Measurements from ENCODE around the gene C2CD3.

C2CD3 gene, protein sequence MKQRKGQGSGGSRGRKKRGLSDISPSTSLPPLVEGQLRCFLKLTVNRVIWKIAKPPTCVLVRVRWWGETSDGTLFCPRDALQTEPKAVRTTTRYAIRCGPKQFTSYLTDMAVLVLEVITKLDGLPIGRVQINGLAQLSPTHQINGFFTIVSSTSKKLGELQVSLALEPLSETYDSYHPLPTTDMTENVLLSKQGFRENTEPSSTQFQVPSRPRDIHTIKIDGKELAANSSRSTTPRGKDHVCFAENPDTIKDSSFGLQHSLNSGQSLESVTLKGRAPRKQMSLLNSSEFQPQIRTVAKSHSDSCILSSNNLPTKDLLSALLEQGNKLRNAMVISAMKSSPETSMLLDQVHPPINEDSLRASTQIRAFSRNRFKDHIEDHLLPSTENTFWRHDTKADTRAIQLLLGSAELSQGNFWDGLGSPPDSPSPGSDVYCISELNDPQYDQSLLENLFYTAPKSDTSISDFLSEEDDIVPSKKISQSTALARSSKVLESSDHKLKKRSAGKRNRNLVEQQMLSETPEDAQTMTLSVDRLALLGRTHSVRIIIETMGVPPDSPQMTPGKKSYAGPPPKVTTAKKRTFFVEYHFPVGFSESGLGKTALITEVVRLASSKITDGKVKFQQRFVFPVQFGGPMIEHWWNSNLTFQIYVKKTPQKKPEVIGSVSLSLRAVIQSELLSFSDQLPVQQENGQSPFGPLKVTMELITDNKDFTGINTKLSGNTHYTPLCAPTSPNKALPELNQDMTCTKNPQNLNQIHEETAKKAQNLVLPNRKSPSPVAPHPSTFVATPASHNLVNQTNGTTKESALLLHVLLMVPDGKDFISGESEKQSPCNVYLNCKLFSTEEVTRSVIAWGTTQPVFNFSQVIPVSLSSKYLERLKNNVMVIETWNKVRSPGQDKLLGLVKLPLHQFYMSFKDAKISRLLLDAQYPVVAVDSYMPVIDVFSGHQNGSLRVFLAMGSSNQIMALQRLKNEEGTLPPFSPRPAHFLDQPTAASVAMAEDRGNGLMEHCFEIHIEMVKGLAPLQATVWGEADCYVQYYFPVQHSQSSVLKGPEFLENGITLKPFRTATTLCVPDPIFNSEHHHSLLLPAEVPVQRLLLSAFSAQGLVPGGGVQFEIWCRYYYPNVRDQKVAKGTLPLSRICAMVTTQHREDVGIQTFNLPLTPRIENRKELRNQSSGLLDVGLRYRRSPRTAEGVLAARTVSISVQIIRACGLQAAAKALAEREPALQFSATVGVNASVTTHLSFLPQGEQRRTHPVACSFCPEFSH (N-terminal part only)

DNA sequence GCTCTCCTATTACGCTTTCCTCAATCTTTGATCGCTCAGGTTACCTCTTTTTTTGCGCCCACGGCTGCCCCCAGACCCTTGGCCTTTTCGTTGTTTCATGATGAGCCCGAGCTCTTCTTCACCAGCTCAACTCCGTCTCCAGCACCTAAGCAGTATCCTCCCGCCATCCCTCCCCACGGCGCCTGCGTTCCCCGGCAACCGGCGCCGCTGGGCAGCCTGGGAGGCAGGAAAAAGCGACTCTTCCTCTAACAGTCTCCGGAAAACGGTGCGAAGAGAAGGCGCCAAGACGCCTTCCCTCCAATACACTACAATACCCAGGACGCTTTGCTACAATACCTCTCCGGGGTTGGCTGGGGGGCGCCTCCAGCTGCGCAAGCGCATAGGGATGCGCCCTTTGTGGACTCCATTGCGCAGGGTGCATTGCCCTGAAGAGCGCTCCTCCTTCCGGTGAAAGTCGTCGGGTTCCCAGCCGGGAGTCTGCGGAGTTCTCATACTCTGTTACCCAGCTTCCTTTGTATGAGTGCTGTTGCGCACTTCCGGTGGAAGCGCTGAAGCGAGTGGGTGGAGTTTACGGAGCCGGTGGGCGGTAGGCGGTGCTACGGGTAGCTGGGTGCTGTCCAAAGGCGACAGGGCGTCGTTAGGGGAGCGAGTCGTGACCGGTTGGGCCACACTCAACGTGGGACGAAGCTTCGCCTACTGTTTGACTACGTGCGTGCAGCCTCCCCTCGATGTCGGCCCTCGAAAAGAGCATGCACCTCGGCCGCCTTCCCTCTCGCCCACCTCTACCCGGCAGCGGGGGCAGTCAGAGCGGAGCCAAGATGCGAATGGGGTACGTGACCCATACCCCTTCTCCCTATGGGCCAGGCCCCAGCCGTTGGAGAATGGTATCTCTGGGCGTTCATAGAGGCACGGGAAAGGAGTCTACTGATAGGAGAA, at the start of gene C2CD3, which contains the start of gene PPME1:
TSS of gene C2CD3 (minus strand) at position 309 of the 936 bp plus-strand sequence. CDS start at position 99, 210 bp downstream.
TSS of gene PPME1 (plus strand) at position 596 of the 936 bp plus-strand sequence. CDS start at position 729, 133 bp downstream.
- peak; percentile 87 to 95 (median 93) for DNase-seq

DNA sequence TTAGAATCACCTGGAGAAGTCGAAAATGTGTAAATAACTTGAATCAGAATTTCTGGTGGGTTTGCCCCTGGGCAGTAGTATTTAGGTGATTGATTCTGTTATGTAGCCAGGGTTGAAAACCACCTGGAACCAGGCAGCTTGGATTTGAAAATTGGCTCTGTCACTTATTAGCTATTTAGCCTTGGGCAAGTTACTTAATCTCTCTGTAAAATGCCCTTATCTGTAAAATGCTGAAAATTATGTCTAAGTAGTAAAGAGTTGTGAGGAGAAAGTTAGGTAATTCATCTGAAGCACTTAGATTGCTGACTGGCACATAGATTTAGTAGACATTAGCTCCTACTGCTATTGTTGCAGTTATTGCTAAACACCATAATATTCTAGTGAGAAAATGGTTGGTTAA, 49.6 kb upstream of the C2CD3 start:
- no peak for DNase-seq

DNA sequence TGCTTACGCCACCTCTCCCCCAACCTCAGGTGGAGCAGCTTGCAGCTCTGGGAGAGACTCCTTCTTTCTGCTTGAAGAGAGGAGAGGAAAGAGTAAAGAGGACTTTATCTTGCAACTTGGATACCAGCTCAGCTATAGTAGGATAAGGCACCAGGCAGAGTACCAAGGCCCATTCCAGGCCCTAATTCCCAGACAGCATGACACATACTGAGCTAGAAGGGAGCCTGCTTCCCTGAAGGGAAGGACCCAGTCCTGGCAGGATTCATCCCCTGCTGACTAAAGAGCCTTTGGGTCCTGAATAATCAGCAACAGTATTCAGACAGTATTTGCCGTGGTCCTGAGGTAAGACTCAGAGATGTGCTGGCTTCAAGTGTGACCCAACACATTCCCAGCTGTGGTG, 41.7 kb upstream of the C2CD3 start:
- no peak for DNase-seq

DNA sequence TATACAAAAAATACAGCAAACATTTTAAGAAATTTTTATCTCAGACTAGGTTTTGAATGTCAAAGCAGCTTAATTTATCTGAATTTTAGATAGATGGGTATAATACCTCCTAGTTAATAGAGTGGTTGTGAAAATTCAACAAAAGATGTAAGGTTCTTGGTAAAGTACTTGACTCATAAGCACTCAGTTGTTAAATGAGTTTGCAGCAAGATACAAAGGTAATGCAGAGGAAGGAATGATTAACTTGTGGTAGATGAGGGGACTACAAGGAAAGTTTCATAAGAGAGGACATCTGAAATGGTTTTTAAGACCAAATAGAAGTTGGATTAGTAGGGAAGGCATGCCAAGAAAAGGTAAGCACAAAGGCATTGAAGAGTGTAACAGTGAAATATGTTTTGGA, 37.7 kb upstream of the C2CD3 start:
- no peak for DNase-seq

DNA sequence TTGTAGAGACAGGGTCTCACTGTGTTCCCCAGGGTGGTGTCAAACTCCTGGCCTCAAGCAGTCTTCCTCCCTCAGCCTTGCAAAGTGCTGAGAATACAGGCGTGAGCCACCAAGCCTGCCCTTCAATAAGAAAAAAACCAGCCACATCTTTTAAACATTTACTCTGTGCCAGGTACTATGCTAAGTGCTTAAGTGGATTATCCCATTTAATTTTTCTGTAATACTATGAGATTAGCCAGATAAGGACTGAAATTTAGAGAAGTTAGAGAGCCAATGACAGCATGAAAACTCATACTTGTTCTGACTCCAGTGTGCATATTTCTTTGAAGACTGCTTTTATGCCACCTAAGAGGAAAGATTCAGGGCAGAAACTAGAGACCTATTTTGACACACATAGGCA, 35.9 kb upstream of the C2CD3 start:
- no peak for DNase-seq

DNA sequence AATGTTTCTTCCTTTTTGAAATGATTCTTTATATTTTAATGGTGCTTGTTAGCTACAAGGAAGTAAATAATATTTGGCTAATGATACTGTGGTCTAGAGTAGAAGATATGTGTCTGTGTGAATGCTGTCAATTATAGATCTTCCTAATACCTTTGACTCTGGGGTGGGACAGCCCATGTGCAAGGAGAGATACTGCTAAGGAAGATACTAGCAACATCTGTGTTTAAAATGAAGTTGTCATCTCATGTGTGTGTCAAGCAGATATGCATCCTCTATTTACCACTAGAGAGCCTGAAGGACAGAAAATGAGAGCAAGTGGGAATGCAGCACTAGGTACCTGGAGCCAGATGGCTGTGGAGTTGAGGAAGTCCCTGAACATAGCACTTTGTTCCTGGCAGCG, 34.4 kb upstream of the C2CD3 start:
- no peak for DNase-seq

DNA sequence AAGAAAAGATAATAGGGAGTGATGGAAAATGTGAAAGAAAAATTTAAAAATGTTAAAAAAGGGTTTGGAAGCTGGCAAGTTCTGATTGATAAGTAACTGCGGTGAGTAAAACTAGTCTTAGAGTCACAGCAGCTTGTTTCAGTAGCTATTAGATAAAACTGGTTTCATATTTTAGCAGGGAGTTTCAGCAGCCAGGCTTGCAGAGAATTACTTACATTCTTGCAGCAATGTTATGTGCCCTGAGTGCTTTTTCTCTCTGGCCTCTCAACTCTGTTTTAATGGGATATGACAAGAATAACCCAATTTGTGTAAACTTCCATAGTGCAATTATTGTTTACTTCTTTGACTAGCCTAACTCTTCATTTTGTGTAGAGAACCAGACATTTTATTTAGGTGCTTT, 33.9 kb upstream of the C2CD3 start:
- DNase-seq = no peak

DNA sequence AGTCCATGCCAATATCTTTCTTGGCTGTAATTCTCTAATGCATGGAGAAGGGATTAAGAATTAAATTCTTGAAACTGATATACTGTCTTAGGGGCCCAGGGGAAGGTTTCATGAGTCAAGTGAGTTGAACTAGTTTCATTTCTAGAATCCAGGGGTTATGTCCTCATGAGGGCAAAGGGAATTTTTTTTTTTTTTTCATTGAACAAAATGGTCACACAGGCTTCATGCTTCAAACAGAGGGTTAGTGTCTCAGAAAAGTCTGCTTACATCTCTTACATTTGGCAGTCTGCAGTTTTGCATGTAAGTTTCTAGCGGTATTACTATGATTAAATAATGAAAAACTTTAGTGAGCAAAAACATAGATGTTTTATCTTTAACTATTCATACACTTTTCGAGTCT, 33.2 kb upstream of the C2CD3 start:
- no peak for DNase-seq

DNA sequence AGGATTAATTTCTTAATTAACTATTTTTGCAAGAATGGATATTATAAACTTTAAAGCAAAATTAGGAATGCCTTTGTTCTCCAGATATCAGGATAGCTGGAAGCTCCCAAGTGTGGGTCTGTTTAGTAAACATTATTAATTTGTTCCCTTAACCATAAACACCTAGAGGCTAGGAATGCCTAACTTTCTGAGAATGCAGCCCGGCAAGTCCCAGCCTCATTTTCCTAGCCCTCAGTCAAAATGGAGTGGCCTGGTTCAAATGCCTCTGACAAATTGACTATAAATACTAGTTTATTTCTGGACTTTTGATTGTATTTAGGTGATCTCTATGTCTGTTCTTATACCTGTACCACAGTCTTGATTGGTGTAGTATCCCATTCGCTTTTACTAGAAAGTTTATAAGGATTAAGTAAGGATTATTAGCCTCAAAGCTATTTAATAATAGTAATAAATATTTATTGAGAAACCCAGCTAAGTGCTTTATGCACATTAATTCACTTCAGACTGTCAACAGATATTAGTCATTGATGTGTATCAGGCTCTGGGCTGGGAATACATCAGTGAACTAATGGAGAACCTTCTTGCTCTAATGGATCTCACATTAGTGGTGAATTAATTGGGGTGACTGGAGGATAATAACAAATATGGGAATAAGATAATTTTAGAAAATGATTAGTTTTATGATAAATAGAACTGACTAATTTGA, 26.1 kb upstream of the C2CD3 start:
- no peak for DNase-seq

DNA sequence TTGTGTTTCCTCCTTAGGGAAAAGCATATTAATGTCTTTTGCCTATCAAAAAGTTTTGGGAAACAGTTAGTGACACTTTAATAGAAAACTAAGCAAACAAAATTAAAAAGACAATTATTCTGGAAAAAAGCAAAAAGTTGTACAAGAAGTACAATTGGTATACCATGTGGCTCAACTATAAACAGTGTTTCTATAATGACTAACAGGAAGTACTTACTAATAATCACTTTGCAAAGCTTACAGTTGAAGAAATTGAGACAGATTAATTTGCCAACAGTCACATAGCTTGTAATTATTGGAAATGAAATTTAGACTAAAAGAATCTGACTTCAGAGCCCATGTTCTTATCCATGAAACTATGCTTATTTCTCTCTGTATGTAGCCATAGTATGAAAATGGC, 25.0 kb upstream of the C2CD3 start:
- no peak for DNase-seq

DNA sequence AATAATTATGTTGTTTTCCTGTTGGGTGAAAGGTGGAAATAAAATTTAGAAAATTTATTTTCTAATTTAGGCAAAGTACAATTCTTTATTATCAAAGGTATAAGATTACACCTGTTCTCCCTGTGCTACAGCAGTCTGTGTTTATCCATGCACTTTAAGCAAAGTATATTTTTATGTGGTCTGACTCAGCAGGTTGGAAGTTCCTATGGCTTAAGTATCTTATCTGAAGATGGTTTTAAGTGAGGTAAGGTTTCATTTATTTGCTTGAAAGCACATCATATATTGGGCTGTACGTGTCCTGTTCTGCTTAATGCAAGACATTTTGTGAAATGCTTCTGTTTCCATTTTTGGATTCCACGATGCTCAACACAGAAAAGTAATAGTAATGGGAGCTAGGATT, 14.9 kb upstream of the C2CD3 start:
- no peak for DNase-seq

DNA sequence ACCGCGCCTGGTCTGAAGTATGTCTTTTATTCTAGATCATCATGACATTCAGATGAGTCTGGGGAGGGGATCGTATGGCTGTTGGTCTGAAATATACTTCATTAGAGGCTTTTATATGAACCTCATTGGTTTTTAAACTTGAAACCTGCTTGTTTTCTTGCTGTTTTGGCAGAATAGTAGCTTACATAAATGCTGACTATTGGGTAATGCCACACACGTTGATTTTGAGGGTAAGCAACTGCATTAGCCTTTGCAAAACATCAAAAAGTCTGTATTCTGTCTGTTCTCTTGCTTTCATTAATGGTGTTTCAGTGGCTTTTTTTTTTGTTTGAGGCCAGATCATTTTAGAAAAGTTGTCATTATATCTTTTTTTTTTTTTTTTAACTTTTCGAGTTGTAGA, 14.5 kb upstream of the C2CD3 start:
- no peak for DNase-seq

DNA sequence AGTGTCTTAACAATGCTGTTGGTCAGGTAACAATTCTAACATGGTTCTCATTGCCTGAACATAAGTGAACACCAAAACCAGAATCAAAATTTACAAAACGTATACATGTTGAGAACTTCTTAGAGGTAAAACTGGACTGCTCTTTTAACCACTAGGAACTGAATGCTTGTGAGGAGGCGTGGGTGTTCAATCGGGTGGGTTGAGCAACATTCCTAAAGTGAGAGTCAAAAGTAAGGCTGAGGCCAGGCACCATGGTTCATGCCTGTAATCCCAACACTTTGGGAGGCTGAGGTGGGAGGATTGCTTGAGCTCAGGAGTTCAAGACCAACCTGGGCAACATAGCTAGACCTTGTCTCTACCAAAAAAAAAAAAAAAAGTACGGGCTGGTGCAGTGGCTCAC, 11.8 kb upstream of the C2CD3 start:
- DNase-seq = no peak

DNA sequence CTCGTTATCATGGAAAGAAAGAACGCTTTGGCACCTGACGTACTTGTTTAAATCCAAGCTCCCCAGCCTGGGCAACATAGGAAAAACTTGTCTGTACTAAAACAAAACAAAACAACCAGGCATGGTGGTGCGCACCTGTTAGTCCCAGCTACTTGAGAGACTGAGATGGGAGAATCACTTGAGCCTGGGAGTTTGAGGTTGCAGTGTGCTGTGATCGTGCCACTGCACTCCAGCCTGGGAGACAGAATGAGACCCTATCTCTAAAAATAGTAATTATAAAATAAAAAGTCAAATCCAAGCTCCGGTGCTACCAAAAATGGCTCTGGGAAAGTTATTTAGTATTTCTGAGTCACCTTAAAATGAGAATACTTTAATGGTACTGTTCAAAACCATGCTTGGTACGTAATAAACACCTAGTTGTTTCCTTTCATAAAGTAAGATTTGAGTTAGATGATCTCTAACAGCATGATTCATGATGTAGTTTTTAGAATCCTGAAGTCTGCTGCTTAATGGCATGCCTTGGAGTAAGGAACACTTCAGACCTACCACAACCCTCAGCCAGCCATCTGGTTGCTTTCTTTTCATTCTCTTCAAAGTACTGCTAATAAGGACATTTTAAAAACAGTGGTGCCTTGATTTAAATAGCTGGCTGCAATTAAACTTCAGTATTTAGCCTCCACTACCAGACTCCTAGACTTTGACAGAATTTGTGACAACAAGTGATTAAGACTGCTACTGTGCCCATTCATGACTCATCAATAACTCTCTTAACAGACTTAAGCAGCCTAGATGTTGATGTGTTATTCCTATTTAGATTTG, 8.6 kb upstream of the C2CD3 start:
- DNase-seq = no peak

DNA sequence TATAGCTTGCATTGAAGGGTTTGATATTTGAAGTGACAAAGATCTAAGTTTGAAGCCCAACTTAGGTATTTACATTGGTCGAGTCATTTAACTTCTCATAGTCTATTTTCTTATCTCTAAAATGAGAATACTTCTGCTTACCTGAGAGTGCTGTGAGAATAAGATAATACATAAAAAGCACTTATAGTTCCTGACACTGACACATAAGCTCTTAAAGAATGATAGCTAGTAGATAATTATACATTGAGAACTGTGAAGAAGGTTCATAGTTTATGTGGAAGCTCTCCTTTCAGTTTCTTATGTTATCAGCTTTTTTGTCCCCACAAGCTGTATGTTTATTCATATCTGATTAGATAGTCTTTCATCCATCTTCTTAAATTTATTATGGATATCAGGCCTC, 5.1 kb upstream of the C2CD3 start:
- no peak for DNase-seq

DNA sequence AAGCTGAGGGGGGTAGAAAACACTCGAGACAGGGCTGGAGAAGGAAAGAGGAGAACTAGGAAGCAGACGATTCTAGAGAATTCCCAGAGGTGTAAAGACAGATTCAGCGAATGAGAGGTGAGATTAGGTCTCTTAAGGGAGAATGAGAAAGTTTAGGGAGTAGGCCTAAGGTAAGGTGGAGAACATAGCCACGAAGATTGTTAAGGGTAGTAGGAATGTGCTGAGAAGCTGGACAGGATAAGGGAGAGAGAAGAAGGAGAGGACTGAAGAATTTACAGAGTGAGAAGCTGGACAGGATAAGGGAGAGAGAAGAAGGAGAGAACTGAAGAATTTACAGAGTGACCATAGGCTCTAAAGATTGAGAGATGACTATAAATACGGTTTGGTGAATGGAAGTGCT, 1.2 kb upstream of the C2CD3 start:
- DNase-seq = no peak

DNA sequence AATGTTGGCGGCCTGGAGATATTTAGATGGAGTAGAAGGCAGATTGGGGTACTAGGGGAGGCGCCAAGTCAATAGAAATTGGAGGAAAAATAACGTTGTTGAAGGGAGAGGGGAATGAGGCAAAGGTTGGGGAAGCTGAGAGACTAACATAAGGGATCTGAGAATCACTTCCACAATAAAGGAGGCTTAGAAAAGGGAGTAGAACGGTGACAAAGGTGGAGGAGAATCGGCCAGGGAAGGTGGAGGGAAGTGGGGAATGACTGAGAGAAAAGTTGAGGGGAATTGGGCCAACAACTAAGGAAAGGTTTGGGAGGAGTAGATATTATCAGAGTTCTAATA, 797 bp upstream of the C2CD3 start:
- DNase-seq = no peak

DNA sequence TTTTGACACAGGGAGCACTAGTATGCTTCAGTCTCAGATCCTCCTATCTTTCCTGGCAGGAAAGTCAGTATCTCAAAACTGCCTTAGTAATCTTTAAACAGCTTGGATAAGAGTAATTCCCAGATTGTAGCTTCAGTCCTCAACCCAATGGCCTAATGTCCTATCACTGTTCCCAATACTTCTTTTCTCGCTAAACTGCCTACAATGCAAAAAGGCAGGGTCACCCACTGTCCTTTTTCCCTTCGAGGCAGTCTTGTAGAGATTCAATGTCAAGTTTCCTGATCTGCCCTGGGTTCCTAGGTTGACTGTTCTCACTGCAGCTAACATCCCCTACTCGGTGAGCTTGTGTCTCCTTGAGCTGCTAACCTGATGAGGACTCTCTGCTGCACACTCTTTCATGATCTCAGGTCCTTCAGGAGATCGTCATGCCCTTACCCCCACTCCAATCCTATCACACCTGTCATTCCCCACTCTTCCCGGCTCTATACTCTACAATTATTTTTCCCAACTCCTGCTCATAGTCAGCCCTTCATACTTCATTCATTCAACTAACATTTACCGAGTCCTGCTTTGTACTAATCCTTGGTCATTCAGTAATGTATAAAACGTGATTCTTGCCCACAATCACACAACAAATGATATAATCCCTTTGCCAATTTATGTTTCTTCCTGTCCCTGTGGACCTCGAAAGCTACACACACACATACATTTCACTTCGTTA, 904 bp downstream of the C2CD3 start:
- no peak for DNase-seq

DNA sequence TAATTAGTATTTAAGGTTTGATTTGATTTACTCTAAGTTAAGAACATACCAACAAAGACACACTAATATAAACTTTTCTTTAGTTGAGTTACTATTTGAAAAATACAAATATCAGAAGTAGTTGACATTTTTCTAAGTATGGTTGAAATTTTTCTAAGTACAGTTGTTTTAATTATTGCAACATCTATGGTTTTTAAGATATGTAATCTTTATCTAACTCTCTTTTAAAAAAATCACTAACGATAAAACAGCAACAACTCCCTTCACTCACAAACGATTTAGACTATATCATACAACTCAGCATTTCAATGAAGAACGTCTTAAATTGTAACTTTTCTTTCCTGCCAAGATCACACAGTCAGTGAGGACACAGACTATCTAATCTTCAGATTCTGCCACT, 2.0 kb downstream of the C2CD3 start:
- no peak for DNase-seq
